Adrenal gland (tissue), 5 donors: ENCODE measurements around the gene MTOR.

Source experiments
- POLR2A ChIP-seq, 2 donors: fragments of 450-650 bp; IDR thresholded peaks; one replicate each; pipeline ENCODE4 v1.6.1; 2017; ENCODE audit warnings: antibody characterized with exemption in 2 of 2, mild to moderate bottlenecking in 2 of 2, moderate library complexity in 1 of 2
- TF ChIP-seq, protein P1 (sequence below), 6 experiments: fragments of 450-650 bp in 4 of 6; fragments of 200-600 bp in 2 of 6; sonication (generic) in 1 of 6; IDR thresholded peaks; 1 replicate in 5 of 6; 2 replicates in 1 of 6; pipeline versions ENCODE4 v1.5.1 to v1.8.0; 2016 to 2021; ENCODE audit warnings: antibody characterized with exemption in 6 of 6, mild to moderate bottlenecking in 2 of 6, moderate library complexity in 1 of 6
- donor health status: DM: no; HTN: no; CAD: no.

- peak in 1 of 2 donors; percentile 42 for TF ChIP-seq POLR2A (IDR thresholded peaks at IDR 0.05)
- TF ChIP-seq, protein P1, sequence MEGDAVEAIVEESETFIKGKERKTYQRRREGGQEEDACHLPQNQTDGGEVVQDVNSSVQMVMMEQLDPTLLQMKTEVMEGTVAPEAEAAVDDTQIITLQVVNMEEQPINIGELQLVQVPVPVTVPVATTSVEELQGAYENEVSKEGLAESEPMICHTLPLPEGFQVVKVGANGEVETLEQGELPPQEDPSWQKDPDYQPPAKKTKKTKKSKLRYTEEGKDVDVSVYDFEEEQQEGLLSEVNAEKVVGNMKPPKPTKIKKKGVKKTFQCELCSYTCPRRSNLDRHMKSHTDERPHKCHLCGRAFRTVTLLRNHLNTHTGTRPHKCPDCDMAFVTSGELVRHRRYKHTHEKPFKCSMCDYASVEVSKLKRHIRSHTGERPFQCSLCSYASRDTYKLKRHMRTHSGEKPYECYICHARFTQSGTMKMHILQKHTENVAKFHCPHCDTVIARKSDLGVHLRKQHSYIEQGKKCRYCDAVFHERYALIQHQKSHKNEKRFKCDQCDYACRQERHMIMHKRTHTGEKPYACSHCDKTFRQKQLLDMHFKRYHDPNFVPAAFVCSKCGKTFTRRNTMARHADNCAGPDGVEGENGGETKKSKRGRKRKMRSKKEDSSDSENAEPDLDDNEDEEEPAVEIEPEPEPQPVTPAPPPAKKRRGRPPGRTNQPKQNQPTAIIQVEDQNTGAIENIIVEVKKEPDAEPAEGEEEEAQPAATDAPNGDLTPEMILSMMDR (IDR thresholded peaks at IDR 0.05), result no peak
Observed at GRCh38 chr1:11099310-11100148, 162.8 kb downstream of the MTOR start, which contains the start of gene EXOSC10.
